ENCODE measurements around the gene STARD7. TPM values are rescaled to one million over a fixed set of nuclear protein-coding genes. Genes with fewer than 3 reads are reported as not detected.
"Not testable (repeated sequence)": the region's sequence is repeated elsewhere in the genome, so short reads cannot be mapped to it uniquely, and the experiment has no call there.

Gene STARD7
- total RNA-seq, 4 donors from 2014 or later: 93.4 to 122 (median 107) TPM

DNA sequence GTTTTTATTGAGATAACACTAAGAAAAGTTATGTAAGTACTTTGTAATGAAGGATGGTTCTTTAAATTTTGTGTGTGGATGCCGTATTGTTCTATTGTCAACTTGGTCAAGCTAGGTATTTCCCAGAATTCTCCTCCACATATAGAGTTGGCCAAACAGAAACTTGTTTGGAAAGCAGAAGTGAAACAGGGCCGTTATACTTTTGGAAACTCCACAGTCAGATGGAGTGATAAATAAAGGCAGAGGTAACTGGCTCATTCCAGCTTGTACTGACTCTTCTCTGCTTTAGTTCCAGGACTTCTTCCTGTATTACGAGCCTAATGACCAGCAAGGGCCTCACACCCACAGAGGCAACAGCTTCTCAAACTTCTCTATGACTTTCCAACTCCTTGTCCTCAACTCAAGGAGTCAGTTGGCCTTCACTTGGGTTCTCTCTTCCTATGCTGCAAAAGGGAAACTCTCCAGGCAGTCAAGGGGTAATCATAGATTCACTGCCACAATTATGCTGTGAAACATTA is 16.4 kb upstream of the STARD7 start:
- ATAC-seq: no peak

GRCh38 chr2:96221106-96221505 is 12.5 kb upstream of the STARD7 start:
- not testable (repeated sequence) for H3K36me3 ChIP-seq, H3K4me3 ChIP-seq, H3K4me1 ChIP-seq, H3K27ac ChIP-seq, H3K27me3 ChIP-seq, ATAC-seq, H3K9me3 ChIP-seq
- 75 to 100% methylated on average over 1 of the region's 1 CpG for WGBS, 2 donors (ENCODE audit: low coverage in 1 of 2)

More for the DNA sequence above, 16.4 kb upstream of the STARD7 start:
- Histone ChIP-seq H3K36me3 (peaks cover 0 to 5% of the 10 kb centered on the region in 2 donors), H3K9me3 (no peaks in the 10 kb centered on the region), H3K27ac (no peak overlapping the region), H3K4me3 (no peak overlapping the region), H3K4me1 (no peaks in the 10 kb centered on the region), H3K27me3 (no peaks in the 10 kb centered on the region)
- TF ChIP-seq POLR2A (IDR thresholded peaks at IDR 0.05): no peak
- no peak for TF ChIP-seq CTCF (IDR thresholded peaks at IDR 0.05)
- TF ChIP-seq POLR2AphosphoS5 (IDR thresholded peaks at IDR 0.05): no peak
- 62 to 69% methylated on average over 2 to 3 of the region's 3 CpGs for WGBS, 2 donors (ENCODE audit: low coverage in 1 of 2)

- not testable (repeated sequence) for H3K27ac ChIP-seq
- WGBS, 2 donors (ENCODE audit: low coverage in 1 of 2): 93% methylated on average over 2 of the region's 4 CpGs; no CpG with 5 or more reads in 1 of the 2 donors
Observed at GRCh38 chr2:96219959-96220358, 11.3 kb upstream of the STARD7 start.

DNA sequence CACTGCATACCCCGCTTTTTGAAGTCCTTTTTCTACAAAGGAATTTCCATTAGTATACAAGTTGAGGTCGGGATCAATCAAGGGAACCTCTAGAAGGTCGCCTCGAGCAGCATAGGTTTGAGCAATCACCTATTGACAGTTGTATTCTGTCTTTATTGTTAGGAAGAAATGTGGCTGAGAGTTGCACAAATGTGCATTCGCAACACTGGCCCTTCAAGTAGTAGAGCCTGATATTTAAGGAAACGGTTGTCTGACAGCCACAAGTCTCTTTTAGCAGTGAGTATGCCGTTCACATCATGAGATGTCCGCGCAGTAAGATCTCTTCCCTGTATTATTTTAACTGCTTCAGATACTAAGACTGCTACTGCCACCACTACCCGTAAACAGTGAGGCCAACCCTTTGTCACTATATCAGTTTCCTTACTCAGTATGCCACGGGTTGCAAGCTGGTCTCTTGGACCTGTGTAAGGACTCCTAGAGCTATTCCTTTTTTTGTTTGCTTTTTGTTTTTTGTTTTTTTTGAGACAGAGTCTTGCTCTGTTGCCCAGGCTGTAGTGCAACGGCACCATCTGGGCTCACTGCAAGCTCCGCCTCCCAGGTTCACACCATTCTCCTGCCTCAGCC is 10.0 kb upstream of the STARD7 start:
- ATAC-seq: no peak
- no peaks in the 10 kb centered on the region for H3K27me3 ChIP-seq
- no peaks in the 10 kb centered on the region for H3K36me3 ChIP-seq
- no peaks in the 10 kb centered on the region for H3K4me1 ChIP-seq
- no peak overlapping the region for H3K27ac ChIP-seq
- H3K4me3 ChIP-seq: no peak overlapping the region
- 84 to 98% methylated on average over 11 to 13 of the region's 13 CpGs for WGBS, 2 donors (ENCODE audit: low coverage in 1 of 2)
- no peaks in the 10 kb centered on the region for H3K9me3 ChIP-seq
- no peak for TF ChIP-seq EP300 (IDR thresholded peaks at IDR 0.05)
- TF ChIP-seq CTCF (IDR thresholded peaks at IDR 0.05): no peak
- TF ChIP-seq POLR2A (IDR thresholded peaks at IDR 0.05): no peak
- TF ChIP-seq POLR2AphosphoS5 (IDR thresholded peaks at IDR 0.05): no peak

More at GRCh38 chr2:96219959-96220358, 11.3 kb upstream of the STARD7 start:
- not testable (repeated sequence) for H3K4me1 ChIP-seq, ATAC-seq, H3K27me3 ChIP-seq, H3K36me3 ChIP-seq, H3K4me3 ChIP-seq, H3K9me3 ChIP-seq

GRCh38 chr2:96214554-96214953 is 5.9 kb upstream of the STARD7 start:
- no peak for ATAC-seq
- Histone ChIP-seq H3K4me1 (peaks cover 0 to 10% (median 5%) of the 10 kb centered on the region in 3 donors), H3K4me3 (no peak overlapping the region), H3K9me3 (no peaks in the 10 kb centered on the region), H3K27me3 (no peaks in the 10 kb centered on the region), H3K27ac (no peak overlapping the region), H3K36me3 (peaks cover 0 to 6% of the 10 kb centered on the region in 2 donors)
- TF ChIP-seq POLR2A (IDR thresholded peaks at IDR 0.05) (no peak), POLR2AphosphoS5 (IDR thresholded peaks at IDR 0.05) (no peak), EP300 (IDR thresholded peaks at IDR 0.05) (no peak)
- 100% methylated on average over 1 to 2 of the region's 4 CpGs for WGBS, 2 donors (ENCODE audit: low coverage in 1 of 2)

GRCh38 chr2:96213379-96213778 is 4.8 kb upstream of the STARD7 start:
- 94 to 97% methylated on average over 5 to 12 of the region's 12 CpGs for WGBS, 2 donors (ENCODE audit: low coverage in 1 of 2)

More at GRCh38 chr2:96213379-96213778, 4.8 kb upstream of the STARD7 start:
- Histone ChIP-seq H3K4me3 (no peak overlapping the region), H3K9me3 (no peaks in the 10 kb centered on the region), H3K4me1 (peaks cover 0 to 16% (median 8%) of the 10 kb centered on the region in 3 donors), H3K36me3 (peaks cover 0 to 6% of the 10 kb centered on the region in 2 donors), H3K27ac (no peak overlapping the region), H3K27me3 (no peaks in the 10 kb centered on the region)
- no peak for TF ChIP-seq CTCF (IDR thresholded peaks at IDR 0.05)
- ATAC-seq: no peak

All from gastroesophageal sphincter (tissue), 4 donors.